Activated T-cell treated with anti-CD3 and anti-CD28 coated beads for 1 hour (primary cell): ENCODE data around the gene MGAT5B.

Source experiments
- DNase-seq: peaks from one replicate; pipeline ENCODE4 v3.0.0-alpha.2; 2020; ENCODE audit warnings: low read depth

Gene MGAT5B

DNA sequence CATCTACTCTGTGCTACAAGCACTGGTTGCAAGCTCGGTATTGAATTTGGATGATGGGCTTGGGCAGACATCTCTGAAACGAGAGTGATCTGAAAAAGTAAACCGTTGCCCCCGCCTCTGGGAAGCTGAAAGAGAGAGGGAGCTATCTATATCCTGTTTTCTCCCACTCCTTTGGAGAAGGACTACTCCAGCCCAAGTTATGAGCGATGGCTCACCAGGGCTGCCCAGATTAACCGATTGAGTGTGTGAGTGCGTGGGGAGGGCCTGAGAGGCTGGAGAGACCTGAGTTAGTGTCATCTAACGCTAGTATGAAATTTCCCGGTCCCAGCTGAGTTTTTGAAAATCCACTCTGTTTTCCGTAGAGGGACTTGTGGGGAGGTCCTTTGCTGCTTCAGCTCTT lies 11.5 kb downstream of the MGAT5B start:
- no peak for DNase-seq

DNA sequence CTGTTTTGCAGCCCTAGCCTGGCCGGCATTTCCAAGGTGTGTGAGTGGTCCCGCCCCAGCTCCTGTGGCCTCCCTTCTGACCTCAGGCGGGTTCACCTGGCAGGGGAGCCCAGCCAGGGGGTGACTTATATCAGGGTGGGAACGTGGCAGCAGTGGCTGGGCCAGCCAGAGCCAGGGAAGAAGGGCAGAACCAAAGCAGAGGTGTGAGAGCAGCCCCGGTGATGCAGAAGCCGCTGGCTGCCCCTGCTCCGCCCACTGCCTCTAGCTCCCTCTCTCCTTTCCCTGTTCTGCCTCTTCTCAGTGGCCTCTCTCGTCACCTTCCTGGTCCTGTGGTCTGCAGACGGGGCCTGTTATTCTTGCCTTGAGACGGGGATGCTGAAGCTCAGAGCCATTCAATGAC lies 12.1 kb downstream of the MGAT5B start:
- DNase-seq, result no peak

DNA sequence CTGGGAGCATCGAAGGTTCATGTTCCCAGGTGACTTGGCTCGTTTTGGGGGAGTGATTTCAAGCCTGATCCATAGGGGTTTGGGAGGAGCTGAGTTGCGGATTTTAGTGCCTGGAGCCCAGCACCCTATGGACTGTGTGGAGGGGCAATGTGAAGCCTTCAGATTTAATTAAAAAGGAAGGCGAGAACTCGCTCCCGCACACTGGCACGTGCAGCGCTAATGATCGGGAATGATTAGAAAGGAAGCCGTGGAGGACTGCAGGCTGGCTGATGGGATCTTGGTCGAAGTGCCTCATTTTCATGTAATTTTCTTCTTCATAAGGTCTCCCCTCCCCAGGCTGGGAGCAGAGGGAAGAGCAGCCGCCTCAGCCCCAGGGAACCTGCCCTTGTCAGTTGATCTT lies 12.8 kb downstream of the MGAT5B start:
- DNase-seq, result no peak

DNA sequence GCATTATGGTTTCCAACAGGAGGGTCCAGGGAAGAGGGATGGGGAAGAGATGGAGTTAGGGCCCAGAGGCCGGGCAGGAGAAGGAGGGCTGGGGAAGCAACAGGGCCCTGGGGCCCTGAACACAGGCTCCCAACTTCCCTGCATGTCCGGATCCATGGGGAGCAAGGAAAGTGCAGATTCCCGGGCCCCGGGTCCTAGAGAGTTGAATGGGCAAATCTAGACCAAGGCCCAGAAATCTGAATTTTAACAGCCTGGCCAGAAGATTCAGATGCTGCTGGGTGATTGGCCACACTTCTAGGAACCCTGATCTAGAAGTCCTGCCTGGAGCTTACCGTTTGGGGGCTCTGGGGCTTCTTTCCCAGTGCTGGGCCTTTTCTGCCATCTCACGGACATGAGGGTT lies 13.2 kb downstream of the MGAT5B start:
- no peak for DNase-seq

DNA sequence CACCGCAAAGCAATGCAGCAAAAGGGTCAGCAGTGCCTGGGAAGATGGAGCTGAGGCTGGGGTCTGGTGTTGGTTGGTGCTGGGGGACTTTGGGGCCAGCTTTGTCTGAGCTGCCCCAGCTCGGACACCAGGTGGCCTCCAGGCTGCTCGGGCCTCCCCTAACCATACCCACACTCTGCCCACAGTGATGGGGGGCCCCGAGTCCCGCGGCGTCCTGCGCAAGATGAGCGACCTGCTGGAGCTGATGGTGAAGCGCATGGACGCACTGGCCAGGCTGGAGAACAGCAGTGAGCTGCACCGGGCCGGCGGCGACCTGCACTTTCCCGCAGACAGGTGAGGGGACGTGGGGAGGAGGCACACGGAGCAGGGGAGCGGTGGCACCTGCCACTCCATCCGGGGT lies 13.8 kb downstream of the MGAT5B start:
- DNase-seq, result no peak

DNA sequence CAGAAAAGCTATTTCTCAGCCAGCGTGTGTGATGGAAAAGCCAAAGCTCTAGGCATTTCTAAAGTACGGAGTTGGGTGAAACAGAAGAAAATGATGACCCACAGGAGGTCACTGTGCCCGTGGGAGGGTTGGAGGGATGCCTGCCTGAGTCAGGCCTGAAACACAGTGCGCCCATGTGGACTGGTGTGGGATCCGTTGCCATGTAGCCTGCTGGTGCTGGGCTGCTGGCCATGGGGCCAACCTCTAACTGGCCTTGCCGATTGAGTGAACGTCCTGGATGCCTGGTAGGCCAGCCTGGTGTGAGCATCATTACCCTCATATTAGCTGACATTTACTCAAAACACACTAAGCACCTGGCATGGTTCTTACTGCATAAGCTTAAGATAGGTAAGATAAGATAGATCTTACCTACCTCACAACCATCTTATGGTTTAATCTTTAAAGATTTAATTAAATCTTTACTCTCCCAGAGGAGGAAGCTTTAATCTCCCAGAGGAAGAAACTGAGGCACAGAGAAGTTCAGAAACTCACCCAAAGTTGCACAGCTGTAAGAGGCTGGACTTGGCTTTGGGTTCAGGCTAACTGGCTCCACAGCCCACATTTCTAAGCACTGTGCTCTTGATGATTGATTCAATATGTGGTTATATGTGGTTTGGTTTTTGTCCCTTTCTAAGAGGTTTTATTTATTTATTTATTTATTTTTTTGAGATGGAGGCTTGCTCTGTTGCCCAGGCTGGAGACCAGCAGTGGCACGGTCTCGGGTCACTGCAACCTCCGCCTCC lies 15.7 kb downstream of the MGAT5B start:
- DNase-seq, result no peak

DNA sequence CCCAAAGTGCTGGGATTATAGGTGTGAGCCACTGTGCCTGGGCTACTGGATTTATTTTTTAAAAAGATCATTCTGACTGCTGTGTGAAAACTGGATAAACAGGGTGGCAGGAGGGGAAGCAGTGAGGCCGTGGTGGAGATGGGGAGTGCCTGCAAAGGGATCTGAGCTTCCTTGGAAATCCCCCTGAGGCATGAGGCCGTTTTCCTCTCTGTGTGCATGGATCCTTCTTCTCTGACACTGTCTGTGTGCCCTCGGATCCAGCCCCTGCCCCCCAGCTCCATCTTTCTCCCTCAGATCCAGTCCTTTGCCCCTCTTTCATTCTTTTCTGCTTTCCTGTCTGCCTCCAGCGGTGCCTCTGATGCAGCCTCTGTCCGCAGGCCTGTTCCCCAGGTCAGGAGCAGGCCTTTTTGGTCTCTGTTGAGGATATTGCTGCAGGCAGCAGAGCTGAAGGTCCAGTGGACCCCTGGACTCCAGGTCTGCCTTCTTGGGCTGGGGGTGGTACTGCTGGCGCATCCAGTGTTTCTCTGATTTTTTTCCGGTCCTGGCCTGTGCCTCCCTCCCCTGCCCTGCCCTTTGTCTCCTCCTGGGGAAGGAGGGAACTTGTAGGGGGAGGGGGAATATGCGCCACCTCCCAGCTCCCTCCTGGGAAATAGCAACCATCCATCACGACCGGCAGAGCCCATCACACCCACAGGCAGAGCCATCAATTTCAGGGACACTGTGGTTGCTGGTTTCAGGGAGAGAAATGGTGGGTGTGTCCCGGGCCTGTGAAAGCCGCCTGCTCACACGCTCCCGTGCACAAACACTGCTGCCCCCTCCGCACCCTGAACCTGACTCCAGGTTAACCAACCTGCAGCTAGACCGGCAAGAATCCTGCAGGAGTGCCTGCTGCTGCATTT lies 17.0 kb downstream of the MGAT5B start:
- no peak for DNase-seq

DNA sequence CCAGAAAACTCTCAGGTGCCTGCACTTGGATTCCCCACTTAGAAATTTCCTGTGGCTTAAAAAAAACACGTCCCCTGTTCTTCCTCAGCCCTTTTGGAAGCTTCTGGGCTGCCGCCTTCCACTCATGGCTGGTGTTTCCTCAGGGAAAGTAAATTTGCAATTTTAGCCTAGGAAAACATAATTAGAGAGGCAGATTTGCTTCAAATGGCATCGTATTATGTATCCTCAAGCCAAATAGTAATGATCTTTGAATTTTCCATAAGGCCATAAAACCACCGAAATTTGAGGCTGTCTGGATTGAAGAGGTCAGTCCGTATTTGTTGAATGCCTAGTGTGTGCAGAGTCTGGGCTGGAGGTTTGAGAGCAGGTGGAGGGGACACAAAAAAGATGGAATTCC lies 17.7 kb downstream of the MGAT5B start:
- no peak for DNase-seq

DNA sequence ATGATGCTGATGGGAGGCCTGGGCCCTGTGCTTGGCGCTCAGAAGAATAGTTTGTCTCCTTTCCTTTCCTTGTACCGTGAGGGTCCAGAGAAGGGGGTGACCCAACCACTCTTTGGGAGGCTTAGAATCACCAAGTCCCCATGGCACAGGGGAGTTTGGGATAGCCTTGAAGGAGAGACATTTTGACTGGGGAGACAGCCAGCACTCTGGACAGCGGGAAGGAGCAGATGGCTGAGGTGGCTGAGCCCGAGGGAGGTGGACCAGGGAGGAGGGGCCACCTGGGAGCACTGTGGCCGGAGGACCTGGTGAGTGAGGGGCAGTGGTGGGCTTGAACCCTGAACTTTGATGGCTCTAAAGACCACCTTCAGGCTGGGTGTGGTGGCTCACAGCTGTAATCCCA lies 18.2 kb downstream of the MGAT5B start:
- DNase-seq, result no peak

DNA sequence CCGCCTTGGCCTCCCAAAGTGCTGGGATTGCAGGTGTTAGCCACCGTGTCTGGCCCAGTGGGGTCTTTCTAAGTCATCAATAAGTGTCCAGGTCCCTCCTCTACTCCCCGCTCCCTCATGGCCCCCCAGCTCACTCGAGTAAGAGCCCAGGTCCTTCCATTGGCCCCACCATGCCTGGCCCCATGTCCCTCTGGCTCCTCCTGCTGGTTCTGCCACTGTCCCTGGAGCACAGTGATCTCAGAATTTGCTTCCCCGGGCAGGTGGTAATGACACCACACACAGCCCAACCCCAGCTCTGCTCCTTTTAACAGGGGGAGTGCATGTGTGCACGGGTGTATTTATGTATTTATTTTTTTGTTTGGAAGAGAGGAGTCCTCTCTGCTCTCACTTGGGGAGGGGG lies 19.6 kb downstream of the MGAT5B start:
- DNase-seq, result no peak

DNA sequence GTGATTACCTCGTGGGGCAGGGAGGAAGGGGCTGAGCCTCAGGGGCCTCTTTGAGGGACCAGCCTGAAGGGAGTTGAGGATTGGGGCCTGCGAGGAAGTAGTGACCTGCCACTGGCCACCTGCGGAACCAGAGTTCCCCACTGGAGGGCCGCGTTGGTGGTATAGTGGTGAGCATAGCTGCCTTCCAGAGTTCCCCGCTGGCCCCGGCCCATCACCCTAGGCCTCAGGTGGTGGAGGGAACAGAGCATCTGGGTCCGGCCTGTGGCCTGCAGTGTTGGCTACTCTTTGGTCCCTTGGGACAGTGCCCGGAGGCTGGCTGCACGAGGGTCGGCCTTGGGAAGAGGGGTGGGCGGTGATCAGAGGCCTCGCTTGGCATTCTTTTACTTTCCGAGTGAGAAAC lies 20.5 kb downstream of the MGAT5B start:
- no peak for DNase-seq

DNA sequence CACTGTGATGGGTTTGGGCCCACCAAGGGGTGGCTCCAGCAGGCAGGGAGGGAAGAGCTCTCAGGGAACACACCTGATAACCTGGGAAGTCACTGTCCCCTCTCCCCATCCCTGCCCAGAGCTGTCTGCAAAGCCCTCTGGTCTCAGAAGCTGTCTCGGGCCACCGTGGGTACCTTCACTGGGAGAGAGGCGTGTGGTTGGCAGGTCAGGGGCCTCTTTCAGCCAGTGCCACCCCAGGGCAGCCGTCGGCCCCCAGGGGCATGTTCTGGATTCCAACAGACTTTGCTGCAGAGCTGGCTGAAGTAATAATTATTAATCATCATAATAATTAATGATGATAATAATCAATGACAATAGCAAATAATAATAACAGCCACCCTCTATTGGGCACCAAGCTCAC lies 21.1 kb downstream of the MGAT5B start:
- DNase-seq, result no peak

DNA sequence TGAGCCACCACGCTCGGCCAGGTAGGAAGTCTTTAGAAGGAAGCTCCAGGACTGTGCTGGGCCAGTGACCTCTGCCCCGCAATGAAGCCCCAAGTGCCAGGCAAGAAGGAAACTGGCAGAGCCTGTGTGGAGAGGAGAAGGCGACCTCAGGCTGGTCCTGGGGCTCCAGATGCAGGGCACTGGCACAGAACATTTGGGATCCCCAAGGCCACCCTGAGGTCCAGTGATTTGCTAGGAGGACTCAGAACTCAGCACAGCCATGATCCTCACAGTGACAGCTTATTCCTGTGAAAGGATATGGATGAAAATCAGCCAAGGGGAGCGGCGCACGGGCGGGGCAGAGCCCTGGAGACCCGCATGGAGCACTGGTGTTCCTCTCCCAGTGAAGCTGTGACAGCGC lies 24.1 kb downstream of the MGAT5B start:
- DNase-seq, result no peak

DNA sequence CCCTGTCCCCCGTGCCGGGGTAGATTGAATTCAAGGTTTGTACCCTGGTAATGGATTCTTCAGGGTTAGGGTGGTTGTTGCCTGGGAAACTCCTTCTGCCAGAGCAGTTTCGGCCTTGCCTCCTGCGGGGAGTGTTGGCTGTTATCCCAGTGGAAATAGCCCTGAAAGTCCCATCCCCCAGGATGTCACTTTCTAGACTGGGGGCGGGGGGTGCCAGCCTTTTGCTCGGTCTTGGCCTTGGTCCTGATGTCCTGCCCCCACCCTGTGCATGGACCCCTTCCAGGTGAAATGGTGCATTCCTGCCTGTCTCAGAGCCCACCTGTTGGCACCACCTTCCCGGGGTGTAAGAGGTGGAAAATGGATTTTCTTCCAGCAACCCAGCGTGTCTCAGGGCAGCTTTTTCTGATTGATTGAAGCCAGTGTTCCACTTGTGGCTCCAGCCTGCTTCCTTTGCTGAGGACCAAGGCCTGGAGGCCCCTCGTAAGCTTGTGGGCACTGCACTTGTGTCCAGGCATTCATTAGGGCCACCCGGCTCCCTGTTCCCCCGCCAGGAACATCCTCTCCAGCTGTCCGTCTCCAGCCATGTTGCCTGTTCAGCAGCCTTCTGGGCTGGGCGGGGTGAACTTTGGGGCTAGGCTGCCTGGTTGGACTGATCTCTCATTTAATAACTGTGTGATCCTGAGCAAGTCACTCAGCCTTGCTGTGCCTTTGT lies 25.6 kb downstream of the MGAT5B start:
- DNase-seq, result no peak

DNA sequence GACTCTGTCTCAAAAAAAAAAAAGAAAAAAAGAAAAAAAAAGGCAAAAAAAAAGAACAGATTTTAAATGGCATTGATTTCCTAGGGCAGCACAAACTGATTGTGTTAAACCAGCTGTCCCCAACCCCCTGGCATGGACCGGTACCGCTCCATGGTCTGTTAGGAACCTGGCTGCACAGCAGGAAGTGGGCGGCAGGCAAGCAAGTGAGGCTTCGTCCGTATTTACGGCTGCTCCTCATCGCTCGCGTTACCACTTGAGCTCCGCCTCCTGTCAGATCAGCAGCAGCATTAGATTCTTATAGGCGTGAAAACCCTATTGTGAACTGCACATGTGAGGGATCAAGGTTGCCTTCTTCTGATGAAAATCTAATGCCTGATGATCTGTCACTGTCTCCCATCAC lies 26.6 kb downstream of the MGAT5B start:
- DNase-seq, result no peak

DNA sequence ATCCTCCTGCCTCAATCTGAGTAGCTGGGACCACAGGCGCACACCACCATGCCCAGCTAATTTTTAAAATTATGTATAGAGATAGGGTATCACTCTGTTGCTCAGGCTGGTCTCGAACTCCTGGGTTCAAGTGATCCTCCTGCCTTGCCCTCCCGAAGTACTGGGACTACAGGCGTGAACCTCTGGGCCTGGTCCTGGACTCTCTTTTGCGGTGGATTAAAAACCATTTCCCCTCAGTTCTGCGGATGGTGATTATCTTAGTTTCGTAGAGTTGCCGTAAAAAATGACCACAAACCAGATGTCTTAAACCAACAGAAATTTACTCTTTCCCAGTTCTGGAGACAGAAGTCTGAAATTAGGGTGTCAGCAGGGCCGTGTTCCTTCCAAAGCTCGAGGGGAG lies 28.8 kb downstream of the MGAT5B start:
- no peak for DNase-seq

DNA sequence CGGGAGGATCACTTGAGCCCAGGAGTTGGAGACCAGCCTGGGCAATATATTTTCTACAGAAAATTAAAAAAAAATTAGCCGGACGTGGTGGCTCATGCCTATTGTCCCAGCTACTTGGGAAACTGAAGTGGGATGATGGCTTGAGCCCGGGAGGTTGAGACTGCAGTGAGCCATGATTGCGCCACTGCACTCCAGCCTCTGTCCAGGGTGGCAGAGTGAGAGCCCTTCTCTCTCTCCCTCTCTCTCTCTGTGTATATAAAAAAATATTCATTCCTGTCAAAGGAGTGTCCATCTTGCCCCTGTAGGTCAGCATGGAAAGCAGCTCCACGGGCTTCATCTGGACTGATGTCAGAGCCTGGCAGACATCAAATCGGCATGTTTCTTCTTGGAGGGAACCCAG lies 31.2 kb downstream of the MGAT5B start:
- DNase-seq, result no peak

DNA sequence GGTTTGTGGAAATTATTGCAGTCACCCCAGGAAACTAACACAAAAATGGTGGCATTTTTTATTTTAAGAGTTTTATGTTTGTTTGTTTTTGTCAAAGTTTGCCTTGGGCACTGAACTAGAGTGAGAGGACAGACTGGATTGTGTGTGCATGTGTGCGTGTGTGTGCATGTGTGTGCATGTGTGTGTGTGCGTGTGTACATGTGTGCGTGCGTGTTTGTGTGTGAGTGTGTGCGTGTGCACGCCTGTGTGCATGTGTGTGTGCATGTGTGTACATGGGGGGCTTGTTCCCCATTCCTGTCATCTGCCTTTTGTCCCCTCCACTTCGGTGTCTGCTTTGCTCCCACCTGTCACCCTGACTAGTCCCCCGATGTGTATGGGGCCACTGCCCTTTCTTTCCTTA lies 32.5 kb downstream of the MGAT5B start:
- no peak for DNase-seq

DNA sequence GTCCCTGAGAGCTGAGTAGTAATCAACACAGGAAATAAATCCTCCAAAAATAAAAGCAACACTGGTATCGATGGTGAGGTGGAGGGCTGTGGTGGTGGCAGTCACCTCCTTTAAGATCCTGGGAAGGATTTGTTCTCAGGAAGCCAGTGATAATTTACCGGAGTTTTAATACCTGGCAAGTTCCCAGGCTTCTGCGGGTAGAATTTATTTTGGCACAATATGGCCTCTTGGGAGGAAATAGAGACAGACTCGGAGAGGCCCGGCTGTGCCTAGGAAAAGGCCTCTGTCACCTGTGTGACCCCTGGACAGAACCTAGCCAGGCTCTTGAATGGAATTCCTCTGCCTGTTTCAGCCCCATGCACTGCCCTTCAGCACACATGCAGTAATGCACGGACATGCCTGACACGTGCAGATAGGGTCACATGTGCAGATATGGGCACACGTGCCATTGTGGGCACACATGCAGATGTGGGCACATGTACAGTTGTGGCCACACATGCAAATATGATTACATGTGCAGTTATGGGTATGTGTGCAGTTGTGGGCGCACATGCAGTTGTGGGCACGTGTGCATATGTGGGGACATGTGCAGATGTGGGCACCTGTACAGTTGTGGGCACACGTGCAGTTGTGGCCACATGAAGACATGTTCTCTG lies 33.5 kb downstream of the MGAT5B start:
- no peak for DNase-seq

DNA sequence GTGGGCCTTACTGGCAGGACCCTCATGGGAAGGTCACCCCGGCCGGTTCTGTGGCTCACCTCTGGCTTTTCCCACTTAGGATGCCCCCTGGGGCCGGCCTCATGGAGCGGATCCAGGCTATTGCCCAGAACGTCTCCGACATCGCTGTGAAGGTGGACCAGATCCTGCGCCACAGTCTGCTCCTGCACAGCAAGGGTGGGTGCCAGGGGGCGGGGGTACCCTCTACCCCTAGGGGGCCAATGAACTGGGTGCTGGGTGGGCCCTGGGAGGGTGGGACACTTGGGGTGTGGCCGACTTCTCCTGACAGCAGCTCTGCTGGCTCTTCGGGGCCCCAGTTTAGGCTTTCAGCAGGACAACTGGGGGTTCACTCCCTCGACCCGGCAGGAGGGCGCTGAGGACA lies 34.3 kb downstream of the MGAT5B start:
- DNase-seq, result no peak

DNA sequence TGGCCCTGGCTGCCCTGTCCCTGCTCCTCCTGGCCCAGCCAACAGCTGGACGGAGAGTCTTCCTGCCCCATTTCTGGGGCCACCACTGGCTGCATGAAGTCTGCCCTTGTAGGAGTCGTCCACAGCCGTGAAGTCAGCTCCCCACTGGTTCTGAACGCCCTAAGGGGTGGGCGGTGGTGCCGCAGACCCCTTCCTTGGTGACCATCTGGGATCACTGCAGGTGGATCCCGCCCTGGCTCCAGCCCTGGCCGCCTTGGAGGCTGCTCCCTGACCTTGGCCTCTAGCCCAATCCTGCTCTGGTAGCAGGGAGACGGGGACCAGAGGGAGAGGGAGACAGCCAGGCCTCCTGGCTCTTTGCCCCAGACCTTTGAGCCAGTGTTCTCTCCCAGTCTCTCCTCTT lies 35.4 kb downstream of the MGAT5B start:
- DNase-seq, result no peak

DNA sequence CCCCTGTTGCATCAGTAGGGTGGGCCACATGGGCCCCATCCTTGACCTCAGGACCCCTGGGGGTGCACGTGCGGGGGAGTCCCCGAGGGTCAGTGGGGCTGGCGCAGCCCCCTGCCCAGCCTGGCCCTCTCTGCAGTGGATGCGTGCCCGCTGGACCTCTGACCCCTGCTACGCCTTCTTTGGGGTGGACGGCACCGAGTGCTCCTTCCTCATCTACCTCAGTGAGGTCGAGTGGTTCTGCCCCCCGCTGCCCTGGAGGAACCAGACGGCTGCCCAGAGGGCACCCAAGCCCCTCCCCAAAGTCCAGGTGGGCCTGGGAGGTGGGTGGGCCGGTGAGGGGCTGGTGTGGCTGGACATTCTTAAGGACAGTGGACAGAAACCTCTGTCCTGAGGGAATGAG lies 35.9 kb downstream of the MGAT5B start:
- no peak for DNase-seq
